ENCODE measurements around the gene HOXA4.

Gene HOXA4

GRCh38 chr7:27115221-27116026, 15.1 kb downstream of the HOXA4 start:
- no peak for DNase-seq

GRCh38 chr7:27114881-27115220, 15.7 kb downstream of the HOXA4 start:
- no peak for DNase-seq

GRCh38 chr7:27113991-27114769, 16.4 kb downstream of the HOXA4 start:
- DNase-seq = no peak

- no peak for DNase-seq
These were observed 17.3 kb downstream of the HOXA4 start for GRCh38 chr7:27112955-27113949.

- DNase-seq = no peak
These were observed 18.2 kb downstream of the HOXA4 start for GRCh38 chr7:27112361-27112760.

- no peak for DNase-seq
These were observed 18.7 kb downstream of the HOXA4 start for GRCh38 chr7:27111751-27112277.

GRCh38 chr7:27111042-27111750, 19.4 kb downstream of the HOXA4 start:
- DNase-seq = no peak

- DNase-seq = no peak
These were observed 20.1 kb downstream of the HOXA4 start for GRCh38 chr7:27110186-27111031.

GRCh38 chr7:27109466-27110185, 20.9 kb downstream of the HOXA4 start:
- no peak for DNase-seq

- no peak for DNase-seq
These were observed 22.0 kb downstream of the HOXA4 start for GRCh38 chr7:27108390-27109127.

- no peak for DNase-seq
These were observed 22.9 kb downstream of the HOXA4 start for GRCh38 chr7:27107391-27108381.

GRCh38 chr7:27106901-27107240, 23.7 kb downstream of the HOXA4 start:
- no peak for DNase-seq

- no peak for DNase-seq
These were observed 24.2 kb downstream of the HOXA4 start for GRCh38 chr7:27106181-27106900.

GRCh38 chr7:27105301-27106031, 25.1 kb downstream of the HOXA4 start:
- no peak for DNase-seq

GRCh38 chr7:27104341-27105058, 26.1 kb downstream of the HOXA4 start:
- DNase-seq = no peak

- no peak for DNase-seq
These were observed 26.9 kb downstream of the HOXA4 start for GRCh38 chr7:27103489-27104226.

All from activated naive CD4-positive, alpha-beta T cell (primary cell).